ENCODE results near the gene CLDN6. TPM values are rescaled to one million over a fixed set of nuclear protein-coding genes. Genes with fewer than 3 reads are reported as not detected.

CLDN6 gene
- total and polyA plus RNA-seq, 9 of the 15 experiments (the other 6 are each of a cell fraction or from before 2014, with no cell fraction given): 0.22 to 0.75 (median 0.38) TPM; not detected in 3

DNA sequence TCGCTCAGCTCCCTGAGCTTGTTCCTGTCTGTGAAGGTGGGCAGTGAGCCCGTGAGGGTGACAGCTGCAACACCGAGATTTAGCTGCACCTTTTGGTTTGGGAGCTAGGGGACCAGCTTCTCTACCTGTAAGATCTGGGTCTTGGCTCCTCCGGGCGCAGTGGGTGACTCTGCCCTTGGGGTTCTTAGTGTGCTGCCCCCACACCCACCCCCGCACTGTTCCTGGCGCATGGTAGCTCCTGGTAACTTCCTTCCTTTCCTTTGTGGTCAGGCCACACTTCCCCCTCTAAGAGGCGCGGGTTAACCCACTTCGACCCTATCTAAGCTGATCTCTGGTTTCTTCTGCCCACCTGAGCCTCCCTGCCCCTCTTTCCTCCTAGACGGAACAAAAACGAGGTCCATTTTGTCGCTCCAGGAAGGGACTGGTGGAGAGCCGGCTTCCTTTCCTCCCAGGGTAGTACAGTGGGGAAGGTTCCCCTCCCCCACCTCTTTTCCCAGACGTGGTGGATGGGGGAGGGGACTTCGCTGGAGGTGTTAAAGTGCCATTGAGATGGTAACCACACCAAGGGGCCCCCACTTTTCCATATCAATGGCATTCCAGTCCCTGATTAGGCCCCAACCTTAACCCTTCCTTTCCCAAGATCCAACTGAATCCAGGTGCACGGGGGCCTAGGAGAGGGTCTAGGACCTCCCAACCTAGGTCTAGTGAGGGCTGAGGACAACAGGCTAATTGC, 9.9 kb downstream of the CLDN6 start (continued):
- TF ChIP-seq, protein P1, sequence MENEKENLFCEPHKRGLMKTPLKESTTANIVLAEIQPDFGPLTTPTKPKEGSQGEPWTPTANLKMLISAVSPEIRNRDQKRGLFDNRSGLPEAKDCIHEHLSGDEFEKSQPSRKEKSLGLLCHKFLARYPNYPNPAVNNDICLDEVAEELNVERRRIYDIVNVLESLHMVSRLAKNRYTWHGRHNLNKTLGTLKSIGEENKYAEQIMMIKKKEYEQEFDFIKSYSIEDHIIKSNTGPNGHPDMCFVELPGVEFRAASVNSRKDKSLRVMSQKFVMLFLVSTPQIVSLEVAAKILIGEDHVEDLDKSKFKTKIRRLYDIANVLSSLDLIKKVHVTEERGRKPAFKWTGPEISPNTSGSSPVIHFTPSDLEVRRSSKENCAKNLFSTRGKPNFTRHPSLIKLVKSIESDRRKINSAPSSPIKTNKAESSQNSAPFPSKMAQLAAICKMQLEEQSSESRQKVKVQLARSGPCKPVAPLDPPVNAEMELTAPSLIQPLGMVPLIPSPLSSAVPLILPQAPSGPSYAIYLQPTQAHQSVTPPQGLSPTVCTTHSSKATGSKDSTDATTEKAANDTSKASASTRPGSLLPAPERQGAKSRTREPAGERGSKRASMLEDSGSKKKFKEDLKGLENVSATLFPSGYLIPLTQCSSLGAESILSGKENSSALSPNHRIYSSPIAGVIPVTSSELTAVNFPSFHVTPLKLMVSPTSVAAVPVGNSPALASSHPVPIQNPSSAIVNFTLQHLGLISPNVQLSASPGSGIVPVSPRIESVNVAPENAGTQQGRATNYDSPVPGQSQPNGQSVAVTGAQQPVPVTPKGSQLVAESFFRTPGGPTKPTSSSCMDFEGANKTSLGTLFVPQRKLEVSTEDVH (IDR thresholded peaks at IDR 0.05; ENCODE audit: low read depth, partially characterized antibody): peak; percentile 38
- TF ChIP-seq MITF (IDR thresholded peaks at IDR 0.05) (no peak), ZNF830 (CRISPR knock-in tag; IDR thresholded peaks at IDR 0.05) (no peak), RFX7 (CRISPR knock-in tag; IDR thresholded peaks at IDR 0.05) (no peak), TEAD2 (tag; IDR thresholded peaks at IDR 0.05) (no peak), CAMTA2 (CRISPR knock-in tag; conservative IDR thresholded peaks at IDR 0.05) (no peak), ZNF274 (IDR thresholded peaks at IDR 0.05; ENCODE audit: borderline replicate concordance, low read depth, low read length) (no peak), SMARCE1 (IDR thresholded peaks at IDR 0.05) (peak; percentile 75; the same call in 1 of the 2 replicates), AFF1 (IDR thresholded peaks at IDR 0.05; ENCODE audit: low read depth in 1 of 2, partially characterized antibody in 2 of 2) (peak in 1 of 2 experiments; percentile 48), SRSF7 (optimal IDR thresholded peaks at IDR 0.05; ENCODE audit: low read depth, low read length) (no peak), ZNF717 (CRISPR knock-in tag; IDR thresholded peaks at IDR 0.05) (no peak), ZNF224 (CRISPR knock-in tag; IDR thresholded peaks at IDR 0.05) (no peak)
- TF ChIP-seq, protein P2, sequence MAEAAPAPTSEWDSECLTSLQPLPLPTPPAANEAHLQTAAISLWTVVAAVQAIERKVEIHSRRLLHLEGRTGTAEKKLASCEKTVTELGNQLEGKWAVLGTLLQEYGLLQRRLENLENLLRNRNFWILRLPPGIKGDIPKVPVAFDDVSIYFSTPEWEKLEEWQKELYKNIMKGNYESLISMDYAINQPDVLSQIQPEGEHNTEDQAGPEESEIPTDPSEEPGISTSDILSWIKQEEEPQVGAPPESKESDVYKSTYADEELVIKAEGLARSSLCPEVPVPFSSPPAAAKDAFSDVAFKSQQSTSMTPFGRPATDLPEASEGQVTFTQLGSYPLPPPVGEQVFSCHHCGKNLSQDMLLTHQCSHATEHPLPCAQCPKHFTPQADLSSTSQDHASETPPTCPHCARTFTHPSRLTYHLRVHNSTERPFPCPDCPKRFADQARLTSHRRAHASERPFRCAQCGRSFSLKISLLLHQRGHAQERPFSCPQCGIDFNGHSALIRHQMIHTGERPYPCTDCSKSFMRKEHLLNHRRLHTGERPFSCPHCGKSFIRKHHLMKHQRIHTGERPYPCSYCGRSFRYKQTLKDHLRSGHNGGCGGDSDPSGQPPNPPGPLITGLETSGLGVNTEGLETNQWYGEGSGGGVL (CRISPR knock-in tag; IDR thresholded peaks at IDR 0.05): no peak
- TF ChIP-seq, protein P3, sequence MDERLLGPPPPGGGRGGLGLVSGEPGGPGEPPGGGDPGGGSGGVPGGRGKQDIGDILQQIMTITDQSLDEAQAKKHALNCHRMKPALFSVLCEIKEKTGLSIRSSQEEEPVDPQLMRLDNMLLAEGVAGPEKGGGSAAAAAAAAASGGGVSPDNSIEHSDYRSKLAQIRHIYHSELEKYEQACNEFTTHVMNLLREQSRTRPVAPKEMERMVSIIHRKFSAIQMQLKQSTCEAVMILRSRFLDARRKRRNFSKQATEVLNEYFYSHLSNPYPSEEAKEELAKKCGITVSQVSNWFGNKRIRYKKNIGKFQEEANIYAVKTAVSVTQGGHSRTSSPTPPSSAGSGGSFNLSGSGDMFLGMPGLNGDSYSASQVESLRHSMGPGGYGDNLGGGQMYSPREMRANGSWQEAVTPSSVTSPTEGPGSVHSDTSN (CRISPR knock-in tag; IDR thresholded peaks at IDR 0.05; ENCODE audit: low read depth): no peak
- TF ChIP-seq, protein P3 (tag; conservative IDR thresholded peaks at IDR 0.05; ENCODE audit: low read depth): no peak

Measured in K562 (cell line).